NOMO-1 treated with dmso at 0.1 percent for 144 hours (cell line): ENCODE results near the gene TTLL8.

ENCODE experiments used
- DNase-seq: peaks from one replicate; lab custom pipeline; 2025; ENCODE audit not compliant: unreplicated experiment; lab: John Stamatoyannopoulos, UW

TTLL8 gene

DNA sequence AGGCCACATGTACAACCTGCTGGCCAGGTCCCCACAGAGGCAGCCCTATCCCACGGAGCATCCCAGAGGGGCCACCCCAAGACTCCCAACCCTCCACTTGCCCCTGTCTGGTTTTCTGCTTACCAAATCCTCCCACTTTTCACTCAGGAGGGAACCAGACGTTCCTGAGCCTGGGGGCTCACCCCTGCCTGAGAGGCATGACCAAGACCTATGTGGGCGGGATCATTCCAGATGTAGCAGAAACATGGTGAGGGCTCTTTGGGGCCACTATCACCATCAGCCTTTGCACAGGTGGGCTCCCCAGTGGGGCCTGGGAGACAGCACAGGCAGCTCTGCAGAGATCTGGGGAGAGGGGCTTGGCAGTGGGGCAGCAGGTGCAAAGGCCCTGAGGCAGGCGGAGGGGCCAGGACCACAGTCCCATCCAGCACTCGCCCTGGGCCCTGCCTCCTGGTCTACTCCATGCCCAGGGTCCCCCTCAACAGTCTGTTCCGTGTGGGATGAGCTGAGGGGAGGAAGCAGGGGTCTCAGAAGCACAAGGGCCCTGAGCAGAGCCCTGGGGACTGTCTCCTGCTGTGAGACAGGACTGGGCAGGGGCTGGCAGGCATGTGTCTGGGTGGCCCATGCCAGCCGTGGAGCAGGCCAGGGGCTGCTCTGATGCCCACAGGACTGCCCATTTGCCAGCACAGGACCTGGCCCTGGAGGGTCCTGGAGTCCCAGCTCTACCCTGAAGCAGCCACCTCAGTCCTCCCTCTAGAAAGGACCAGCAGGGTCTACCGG, 88.2 kb downstream of the TTLL8 start:
- no peak for DNase-seq

DNA sequence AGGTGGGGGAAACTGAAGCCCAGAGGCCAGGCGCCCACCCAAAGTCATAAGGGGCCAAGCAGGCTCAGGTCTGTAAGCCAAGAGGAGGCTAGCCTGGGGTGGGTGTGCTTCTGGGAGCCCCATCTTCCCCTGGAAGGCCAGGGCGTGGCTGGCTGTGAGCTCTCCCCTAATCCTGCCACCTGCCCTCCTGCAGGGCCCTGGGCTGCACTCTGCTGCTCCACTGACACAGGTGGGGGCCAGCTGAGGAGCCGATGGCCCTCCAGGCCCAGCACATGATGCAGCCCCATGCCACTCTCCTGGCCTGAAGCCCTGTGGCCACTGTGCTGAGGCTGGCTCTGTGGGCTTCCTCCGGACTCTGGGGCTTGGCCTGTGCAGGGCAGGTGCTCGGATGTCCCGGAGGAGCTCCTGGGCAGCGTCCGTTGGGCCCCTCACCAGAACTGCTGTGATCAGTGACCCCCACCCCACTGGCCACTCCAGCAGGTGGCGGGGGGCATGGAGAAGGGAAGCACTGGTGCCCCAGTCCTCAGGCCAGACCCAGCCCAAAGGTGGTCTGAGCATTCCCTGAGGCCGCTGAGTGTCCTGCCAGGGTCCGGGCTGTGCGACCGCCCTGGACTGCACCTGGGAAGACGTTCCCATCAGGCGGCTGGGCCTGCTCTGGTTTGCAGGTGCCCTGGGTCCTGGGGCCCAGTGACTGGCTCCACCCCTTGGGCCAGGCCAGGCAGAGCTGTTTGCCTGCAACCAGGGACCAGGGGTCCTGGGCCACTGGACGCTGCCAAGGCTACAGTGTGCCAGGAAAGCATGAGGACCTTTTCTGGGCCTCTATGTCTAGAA, 89.1 kb downstream of the TTLL8 start:
- DNase-seq: no peak
